Mucosa of stomach (tissue), 1 donor: ENCODE data around the gene IPO7.
"Not testable (repeated sequence)": the region's sequence is repeated elsewhere in the genome, so short reads cannot be mapped to it uniquely, and the experiment has no call there.

Experiments used
- H3K27me3 ChIP-seq: one replicate; pipeline ENCODE4 v1.7.0; 2013; ENCODE audit warnings: mild to moderate bottlenecking, low read length; ENCODE audit not compliant: control insufficient read depth, insufficient read depth
- H3K36me3 ChIP-seq: one replicate; pipeline ENCODE4 v1.7.0; 2013; ENCODE audit warnings: low read length; ENCODE audit not compliant: control insufficient read depth, insufficient read depth
- H3K4me1 ChIP-seq: one replicate; pipeline ENCODE4 v1.7.0; 2013; ENCODE audit warnings: mild to moderate bottlenecking, low read length; ENCODE audit not compliant: control insufficient read depth, insufficient read depth
- H3K4me3 ChIP-seq: one replicate; pipeline ENCODE4 v1.7.0; 2013; ENCODE audit warnings: low read length
- H3K9ac ChIP-seq: one replicate; pipeline ENCODE4 v1.7.0; 2013; ENCODE audit warnings: mild to moderate bottlenecking, low read length, moderate library complexity
- H3K9me3 ChIP-seq: one replicate; pipeline ENCODE4 v1.7.0; 2013; ENCODE audit warnings: mild to moderate bottlenecking, low read length, moderate library complexity; ENCODE audit not compliant: control insufficient read depth
- donor health status: Pancreatic carcinoma.

The IPO7 gene

GRCh38 chr11:9384535-9385326 lies at the start of gene IPO7:
TSS of gene IPO7 (plus strand) at chr11:9384652. CDS start at chr11:9384764, 112 bp downstream.
- peaks cover 8% of the 10 kb centered on the region for H3K4me1 ChIP-seq

GRCh38 chr11:9341638-9342178 lies 42.7 kb upstream of the IPO7 start:
- Histone ChIP-seq H3K36me3 (no peaks in the 10 kb centered on the region), H3K4me3 (no peak overlapping the region), H3K27me3 (no peaks in the 10 kb centered on the region), H3K9ac (no peak overlapping the region), H3K4me1 (no peaks in the 10 kb centered on the region), H3K9me3 (no peaks in the 10 kb centered on the region)

More at GRCh38 chr11:9384535-9385326, at the start of gene IPO7:
- Histone ChIP-seq H3K4me3 (peak within 1 kb of the TSS; percentile 92), H3K9me3 (no peaks in the 10 kb centered on the region), H3K27me3 (no peaks in the 10 kb centered on the region), H3K36me3 (no peaks in the 10 kb centered on the region), H3K9ac (peak within 1 kb of the TSS; percentile 89)

- Histone ChIP-seq H3K9me3 (no peaks in the 10 kb centered on the region), H3K4me3 (no peak overlapping the region), H3K4me1 (no peaks in the 10 kb centered on the region), H3K27me3 (no peaks in the 10 kb centered on the region), H3K9ac (no peak overlapping the region), H3K36me3 (no peaks in the 10 kb centered on the region)
These were observed 40.3 kb upstream of the IPO7 start for GRCh38 chr11:9344061-9344680.

GRCh38 chr11:9347100-9347499 lies 37.4 kb upstream of the IPO7 start:
- no peak overlapping the region for H3K4me3 ChIP-seq
- no peaks in the 10 kb centered on the region for H3K36me3 ChIP-seq
- H3K9me3 ChIP-seq, result no peaks in the 10 kb centered on the region
- no peaks in the 10 kb centered on the region for H3K27me3 ChIP-seq
- no peak overlapping the region for H3K9ac ChIP-seq
- no peaks in the 10 kb centered on the region for H3K4me1 ChIP-seq

GRCh38 chr11:9347779-9348178 lies 36.7 kb upstream of the IPO7 start:
- H3K27me3 ChIP-seq, H3K36me3 ChIP-seq, H3K9ac ChIP-seq, H3K4me1 ChIP-seq, H3K4me3 ChIP-seq, H3K9me3 ChIP-seq: not testable (repeated sequence)

GRCh38 chr11:9351321-9351881 lies 33.1 kb upstream of the IPO7 start:
- Histone ChIP-seq H3K4me3 (no peak overlapping the region), H3K9me3 (no peaks in the 10 kb centered on the region), H3K9ac (no peak overlapping the region), H3K4me1 (no peaks in the 10 kb centered on the region), H3K36me3 (no peaks in the 10 kb centered on the region), H3K27me3 (no peaks in the 10 kb centered on the region)

- Histone ChIP-seq H3K27me3 (no peaks in the 10 kb centered on the region), H3K4me3 (no peak overlapping the region), H3K9ac (no peak overlapping the region), H3K4me1 (no peaks in the 10 kb centered on the region), H3K9me3 (no peaks in the 10 kb centered on the region), H3K36me3 (no peaks in the 10 kb centered on the region)
These were observed 27.4 kb upstream of the IPO7 start for GRCh38 chr11:9357041-9357440.

- not testable (repeated sequence) for H3K9ac ChIP-seq, H3K27me3 ChIP-seq, H3K36me3 ChIP-seq, H3K9me3 ChIP-seq, H3K4me3 ChIP-seq
- H3K4me1 ChIP-seq, result peaks cover 15% of the 10 kb centered on the region
These were observed 23.4 kb upstream of the IPO7 start for GRCh38 chr11:9360862-9361622.

GRCh38 chr11:9362393-9362863 lies 22.0 kb upstream of the IPO7 start:
- H3K27me3 ChIP-seq, result no peaks in the 10 kb centered on the region
- no peak overlapping the region for H3K4me3 ChIP-seq
- H3K9ac ChIP-seq, result no peak overlapping the region
- no peaks in the 10 kb centered on the region for H3K36me3 ChIP-seq
- H3K9me3 ChIP-seq, result no peaks in the 10 kb centered on the region
- H3K4me1 ChIP-seq, result peaks cover 15% of the 10 kb centered on the region

- Histone ChIP-seq H3K4me3 (peak overlapping the region; percentile 60), H3K9me3 (no peaks in the 10 kb centered on the region), H3K4me1 (peaks cover 15% of the 10 kb centered on the region), H3K27me3 (no peaks in the 10 kb centered on the region), H3K36me3 (no peaks in the 10 kb centered on the region), H3K9ac (peak overlapping the region; percentile 99)
These were observed 20.2 kb upstream of the IPO7 start for GRCh38 chr11:9363954-9364912.

- H3K9me3 ChIP-seq, result no peaks in the 10 kb centered on the region
- H3K27me3 ChIP-seq, result no peaks in the 10 kb centered on the region
- H3K4me3 ChIP-seq, result no peak overlapping the region
- no peak overlapping the region for H3K9ac ChIP-seq
- H3K36me3 ChIP-seq, result no peaks in the 10 kb centered on the region
- peaks cover 15% of the 10 kb centered on the region for H3K4me1 ChIP-seq
These were observed 16.9 kb upstream of the IPO7 start for GRCh38 chr11:9367551-9367950.
